Measurements from ENCODE around the gene MED13L.
"Not testable (repeated sequence)": the region's sequence is repeated elsewhere in the genome, so short reads cannot be mapped to it uniquely, and the experiment has no call there.

GRCh38 chr12:115976829-115977228 lies 300.7 kb downstream of the MED13L start:
- not testable (repeated sequence) for TF ChIP-seq RFX5 (IDR thresholded peaks at IDR 0.05; ENCODE audit: borderline replicate concordance, low read depth, low read length); TAF1 (IDR thresholded peaks at IDR 0.05; ENCODE audit: low read depth, low read length); RAD21 (IDR thresholded peaks at IDR 0.05 in 1 of 2, conservative IDR thresholded peaks at IDR 0.05 in 1 of 2; ENCODE audit: low read depth in 2 of 2, low read length in 2 of 2); POLR2A (IDR thresholded peaks at IDR 0.05; ENCODE audit: control extremely low read depth in 1 of 2, low read depth in 2 of 2, low read length in 2 of 2); CTCF (IDR thresholded peaks at IDR 0.05; ENCODE audit: control extremely low read depth in 1 of 3, insufficient read depth in 1 of 3, low read depth in 1 of 3, low read length in 3 of 3); MAFK (IDR thresholded peaks at IDR 0.05; ENCODE audit: low read depth, low read length); SP1 (IDR thresholded peaks at IDR 0.05; ENCODE audit: low read depth, low read length); CREB1 (IDR thresholded peaks at IDR 0.05); E2F6 (IDR thresholded peaks at IDR 0.05); JUN (IDR thresholded peaks at IDR 0.05; ENCODE audit: low read depth, low read length); ZNF274 (IDR thresholded peaks at IDR 0.05; ENCODE audit: borderline replicate concordance, extremely low read depth, low read length); KDM5A (IDR thresholded peaks at IDR 0.05; ENCODE audit: low read length)
- TF ChIP-seq, protein P1, sequence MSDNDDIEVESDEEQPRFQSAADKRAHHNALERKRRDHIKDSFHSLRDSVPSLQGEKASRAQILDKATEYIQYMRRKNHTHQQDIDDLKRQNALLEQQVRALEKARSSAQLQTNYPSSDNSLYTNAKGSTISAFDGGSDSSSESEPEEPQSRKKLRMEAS (IDR thresholded peaks at IDR 0.05) = not testable (repeated sequence)
